Central memory CD4-positive, alpha-beta T cell (primary cell): ENCODE measurements around the gene ST3GAL4.
"Not testable (repeated sequence)": the region's sequence is repeated elsewhere in the genome, so short reads cannot be mapped to it uniquely, and the experiment has no call there.

Experiments
- DNase-seq: peaks from one replicate; pipeline ENCODE4 v3.0.0; 2022

ST3GAL4 gene

GRCh38 chr11:126391286-126391954 is 35.9 kb downstream of the ST3GAL4 start:
- DNase-seq = no peak

GRCh38 chr11:126391970-126392632 is 36.6 kb downstream of the ST3GAL4 start:
- DNase-seq = no peak

GRCh38 chr11:126392633-126393013 is 37.1 kb downstream of the ST3GAL4 start:
- DNase-seq = no peak

- no peak for DNase-seq
These were observed 37.7 kb downstream of the ST3GAL4 start for GRCh38 chr11:126393143-126393542.

- no peak for DNase-seq
These were observed 38.5 kb downstream of the ST3GAL4 start for GRCh38 chr11:126394036-126394435.

GRCh38 chr11:126394634-126395072 is 39.2 kb downstream of the ST3GAL4 start:
- DNase-seq = not testable (repeated sequence)

GRCh38 chr11:126395784-126396183 is 40.3 kb downstream of the ST3GAL4 start:
- not testable (repeated sequence) for DNase-seq

GRCh38 chr11:126396266-126396665 is 40.8 kb downstream of the ST3GAL4 start:
- not testable (repeated sequence) for DNase-seq

- no peak for DNase-seq
These were observed 41.5 kb downstream of the ST3GAL4 start for GRCh38 chr11:126396965-126397364.

- no peak for DNase-seq
These were observed 42.8 kb downstream of the ST3GAL4 start for GRCh38 chr11:126398296-126398695.

GRCh38 chr11:126398721-126399120 is 43.2 kb downstream of the ST3GAL4 start:
- DNase-seq = no peak

GRCh38 chr11:126400019-126400418 is 44.5 kb downstream of the ST3GAL4 start:
- no peak for DNase-seq

- DNase-seq = no peak
These were observed 45.0 kb downstream of the ST3GAL4 start for GRCh38 chr11:126400479-126400878.

GRCh38 chr11:126403022-126403581 is 47.6 kb downstream of the ST3GAL4 start:
- DNase-seq = no peak

GRCh38 chr11:126403658-126404057 is 48.2 kb downstream of the ST3GAL4 start:
- DNase-seq = no peak

- no peak for DNase-seq
These were observed 48.9 kb downstream of the ST3GAL4 start for GRCh38 chr11:126404367-126404766.

GRCh38 chr11:126405374-126405773 is 49.9 kb downstream of the ST3GAL4 start:
- no peak for DNase-seq

- DNase-seq = no peak
These were observed 50.4 kb downstream of the ST3GAL4 start for GRCh38 chr11:126405906-126406305.

GRCh38 chr11:126406368-126406767 is 50.9 kb downstream of the ST3GAL4 start:
- DNase-seq = no peak

GRCh38 chr11:126407101-126407521 is 51.6 kb downstream of the ST3GAL4 start:
- DNase-seq = no peak

GRCh38 chr11:126407682-126408288 is 52.3 kb downstream of the ST3GAL4 start:
- no peak for DNase-seq

- no peak for DNase-seq
These were observed 53.0 kb downstream of the ST3GAL4 start for GRCh38 chr11:126408496-126408895.

GRCh38 chr11:126408901-126409619 is 53.6 kb downstream of the ST3GAL4 start:
- DNase-seq = no peak
